ENCODE measurements around the gene DCC.

- TF ChIP-seq EZH2phosphoT487 (IDR thresholded peaks at IDR 0.05; ENCODE audit: borderline replicate concordance) (no peak), CTCF (conservative IDR thresholded peaks at IDR 0.05; ENCODE audit: low read length) (no peak)
Observed at GRCh38 chr18:52391810-52392559, 52.0 kb downstream of the DCC start.

Measured in Loucy (cell line).